Activated T-cell treated with anti-CD3 and anti-CD28 coated beads for 4 hours (primary cell): ENCODE data around the gene CHST8.

ENCODE experiments used
- DNase-seq: peaks from one replicate; pipeline ENCODE4 v3.0.0-alpha.2; 2020

CHST8 gene

DNA sequence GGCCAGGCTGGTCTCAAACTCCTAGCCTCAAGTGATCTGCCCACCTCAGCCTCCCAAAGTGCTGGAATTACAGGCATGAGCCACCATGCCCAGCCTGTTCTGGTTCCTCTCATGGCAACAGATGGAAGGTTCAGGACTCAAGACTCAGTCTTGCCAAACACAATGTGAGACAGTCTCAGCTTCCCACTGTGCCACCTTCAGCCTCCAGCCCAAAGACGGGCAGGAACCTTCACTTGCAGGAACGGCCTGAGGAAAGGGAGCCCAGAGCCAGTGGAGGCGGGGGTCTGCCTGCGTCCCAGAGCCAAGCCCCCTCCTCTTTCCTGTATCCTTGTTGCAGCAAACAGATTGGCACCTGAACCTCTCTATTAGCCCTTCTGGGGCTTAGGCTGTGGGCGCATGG lies 2.9 kb upstream of the CHST8 start:
- no peak for DNase-seq

DNA sequence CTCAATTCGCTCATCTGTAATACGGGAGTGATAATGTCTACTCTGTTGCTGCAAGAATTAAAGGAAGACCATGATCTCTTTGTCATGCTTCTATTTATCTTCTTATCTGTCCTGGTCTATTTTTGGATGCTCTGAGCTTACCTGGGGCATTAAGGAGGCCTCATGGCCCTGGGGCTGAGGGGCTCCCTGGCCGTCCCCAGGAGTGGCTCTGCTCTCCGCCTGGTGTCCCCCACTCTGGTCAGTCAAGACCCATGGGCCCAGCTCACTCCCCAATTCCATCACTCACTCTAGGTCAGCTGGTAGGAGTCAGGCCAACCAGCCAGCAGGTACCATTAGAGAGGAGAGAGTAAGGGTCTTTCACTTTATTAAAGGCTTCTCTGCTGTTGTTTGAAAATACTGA lies 1.1 kb upstream of the CHST8 start:
- DNase-seq, result no peak

DNA sequence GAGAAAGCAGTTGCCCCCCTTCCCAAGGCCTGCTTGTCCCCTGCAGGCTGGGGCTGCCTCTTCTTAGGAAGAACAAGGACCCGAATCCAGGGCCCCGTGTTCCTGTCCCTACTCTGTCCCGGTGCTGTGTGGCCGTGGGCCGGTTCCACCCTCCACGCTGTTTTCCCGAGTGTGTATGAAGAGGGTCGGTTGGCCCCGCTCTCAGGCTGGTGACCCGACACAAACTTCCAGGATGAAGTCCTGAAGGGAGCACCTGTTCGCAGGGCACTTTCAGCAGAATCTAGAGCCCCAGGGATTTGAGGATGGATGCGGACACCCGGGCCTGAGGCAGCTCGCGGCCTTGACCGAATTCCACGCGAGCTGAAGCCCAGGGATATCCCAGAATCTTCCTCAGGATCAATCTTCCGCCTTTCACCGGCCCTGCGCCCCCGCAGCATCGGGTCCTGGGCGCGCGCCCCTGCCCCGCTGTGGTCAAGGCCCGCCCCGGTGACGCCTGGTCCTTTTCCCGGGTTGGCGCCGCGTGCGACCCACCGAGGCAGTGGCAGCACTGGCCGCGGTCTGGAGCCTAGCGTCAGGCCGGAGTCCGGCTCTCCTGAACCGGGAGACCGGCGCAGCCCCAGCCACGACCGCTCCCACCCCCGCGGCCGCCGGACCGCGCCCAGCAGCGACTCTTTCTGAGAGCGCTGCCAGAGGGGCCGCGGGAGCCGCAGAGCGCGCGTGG lies 528 bp upstream of the CHST8 start:
- DNase-seq, result no peak

DNA sequence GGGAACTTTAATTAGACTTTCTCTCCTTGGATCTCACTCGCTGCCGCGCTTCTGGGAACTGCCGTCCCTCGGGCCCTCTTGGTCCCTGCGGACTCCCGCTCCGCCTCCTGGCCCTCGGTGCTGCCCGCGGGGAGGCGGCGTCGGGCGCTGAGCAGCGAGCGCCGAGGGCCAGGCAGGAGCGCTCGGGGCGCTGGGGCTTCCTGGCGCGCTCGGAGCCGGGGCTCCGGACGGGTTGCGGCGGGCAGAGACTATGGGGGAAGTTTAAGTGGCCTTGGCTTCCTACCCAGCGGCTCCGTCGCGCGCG lies 704 bp downstream of the CHST8 start:
- no peak for DNase-seq

DNA sequence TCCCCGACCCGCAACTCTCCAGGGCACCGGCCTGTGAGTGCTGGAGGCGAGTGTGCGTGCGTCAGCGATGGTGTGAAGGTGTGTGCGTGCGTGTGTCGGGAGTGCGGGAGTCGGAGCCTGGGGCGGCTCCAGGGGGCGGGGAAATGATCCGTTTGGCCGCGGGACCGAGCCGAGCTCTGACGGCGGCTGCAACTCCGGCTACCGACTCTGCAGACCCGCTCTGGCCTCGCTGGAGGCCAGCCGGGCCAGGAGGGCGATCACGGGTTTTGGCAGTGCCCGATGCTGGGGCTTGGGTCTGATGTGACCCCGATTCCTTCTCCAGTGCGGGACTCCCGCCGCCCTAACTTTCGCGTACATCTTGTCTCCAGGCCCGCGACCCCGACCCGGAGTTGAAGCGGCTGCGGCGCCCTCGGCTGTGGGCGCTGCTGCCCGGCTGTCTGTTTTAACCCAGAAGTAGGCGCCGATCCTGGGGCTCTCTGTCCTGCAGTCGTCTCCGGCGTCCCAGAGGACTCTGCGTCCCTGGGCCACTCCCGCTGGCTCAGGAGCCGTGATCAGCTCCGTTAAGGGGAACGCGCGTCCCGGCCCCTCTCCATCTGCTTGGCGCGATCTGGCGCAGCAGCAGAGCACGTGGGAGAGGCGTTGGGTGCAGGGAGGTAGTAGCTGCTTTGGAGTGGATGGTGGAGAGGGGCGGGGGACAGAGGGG lies 1.2 kb downstream of the CHST8 start:
- DNase-seq, result no peak

DNA sequence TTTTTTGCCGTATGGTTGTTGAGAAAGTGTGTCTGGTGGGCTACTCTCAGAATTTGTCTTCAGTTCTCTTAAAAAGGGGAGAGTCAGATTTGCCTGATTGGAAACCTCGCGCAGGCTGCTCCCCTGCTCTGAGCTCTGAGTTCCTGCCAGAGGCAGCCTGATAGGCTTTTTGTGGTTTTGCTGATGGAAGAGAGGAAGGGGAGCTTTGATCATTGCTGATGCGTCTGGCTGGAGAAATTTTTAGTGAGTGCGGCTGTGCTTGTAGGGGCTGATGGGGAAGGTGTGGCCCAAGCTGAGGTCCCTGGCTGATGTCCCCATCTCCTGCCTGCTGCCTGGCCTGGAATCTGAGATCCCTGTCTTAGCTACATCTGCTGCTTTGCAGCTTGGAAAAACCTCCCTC lies 2.8 kb downstream of the CHST8 start:
- no peak for DNase-seq

DNA sequence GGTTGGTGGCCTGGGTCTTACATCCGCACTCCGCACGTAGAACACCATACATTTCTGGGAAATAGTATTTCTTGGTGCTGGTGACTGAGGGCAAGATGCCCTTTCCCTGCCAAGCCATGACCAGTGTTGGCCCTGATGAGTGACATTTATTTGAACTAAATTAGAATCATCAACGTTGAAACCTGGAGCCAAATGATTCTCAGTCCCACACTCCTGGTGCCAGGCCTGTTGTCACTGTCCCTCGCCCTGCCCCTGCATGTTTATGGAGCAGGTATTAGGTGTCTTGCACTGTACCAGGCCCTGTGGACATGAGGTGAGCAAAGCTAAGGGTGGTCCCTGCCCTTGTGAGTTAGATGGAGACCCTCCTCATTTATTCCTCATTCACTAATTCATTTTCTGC lies 5.8 kb downstream of the CHST8 start:
- no peak for DNase-seq

DNA sequence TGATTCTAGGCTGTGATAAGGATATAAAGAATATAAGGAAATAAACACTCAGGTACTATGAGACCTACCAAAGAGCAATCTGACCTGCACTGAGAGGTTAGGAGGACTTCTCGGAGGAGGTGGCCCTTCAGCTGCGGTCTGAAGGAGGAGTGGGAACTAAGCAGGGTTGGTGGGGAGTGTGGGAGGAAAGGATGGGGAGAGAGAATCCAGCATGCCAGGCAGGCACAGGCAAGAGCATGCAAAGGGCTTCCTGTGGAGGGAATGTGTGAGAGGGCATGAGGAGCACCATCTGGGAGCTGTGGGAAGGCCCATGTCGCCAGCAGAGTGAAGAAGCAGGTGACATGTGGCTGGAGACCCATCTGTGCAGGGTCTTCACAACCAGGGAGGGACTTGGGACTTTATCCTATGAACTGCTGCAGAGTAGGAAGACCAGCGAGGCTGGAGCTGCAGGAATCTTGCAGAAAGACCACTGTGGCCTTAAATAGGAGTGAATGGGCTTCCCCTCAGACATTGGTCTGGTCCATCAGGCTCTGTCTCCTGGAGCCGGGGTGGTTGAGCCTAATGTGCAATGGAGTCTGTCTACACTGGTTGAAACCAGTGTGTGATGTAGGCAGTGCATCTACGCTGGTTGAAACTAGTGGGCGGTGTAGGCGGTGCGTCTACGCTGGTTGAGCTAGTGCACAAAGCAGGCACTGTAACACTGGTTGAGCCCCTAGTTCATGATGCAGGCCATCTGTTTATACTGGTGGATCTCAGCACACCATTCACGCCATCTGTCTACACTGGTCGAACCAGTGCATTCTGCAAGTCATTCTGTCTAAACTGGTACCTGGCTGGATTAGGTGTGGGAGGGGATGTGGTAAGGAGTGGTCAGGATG lies 6.4 kb downstream of the CHST8 start:
- no peak for DNase-seq

DNA sequence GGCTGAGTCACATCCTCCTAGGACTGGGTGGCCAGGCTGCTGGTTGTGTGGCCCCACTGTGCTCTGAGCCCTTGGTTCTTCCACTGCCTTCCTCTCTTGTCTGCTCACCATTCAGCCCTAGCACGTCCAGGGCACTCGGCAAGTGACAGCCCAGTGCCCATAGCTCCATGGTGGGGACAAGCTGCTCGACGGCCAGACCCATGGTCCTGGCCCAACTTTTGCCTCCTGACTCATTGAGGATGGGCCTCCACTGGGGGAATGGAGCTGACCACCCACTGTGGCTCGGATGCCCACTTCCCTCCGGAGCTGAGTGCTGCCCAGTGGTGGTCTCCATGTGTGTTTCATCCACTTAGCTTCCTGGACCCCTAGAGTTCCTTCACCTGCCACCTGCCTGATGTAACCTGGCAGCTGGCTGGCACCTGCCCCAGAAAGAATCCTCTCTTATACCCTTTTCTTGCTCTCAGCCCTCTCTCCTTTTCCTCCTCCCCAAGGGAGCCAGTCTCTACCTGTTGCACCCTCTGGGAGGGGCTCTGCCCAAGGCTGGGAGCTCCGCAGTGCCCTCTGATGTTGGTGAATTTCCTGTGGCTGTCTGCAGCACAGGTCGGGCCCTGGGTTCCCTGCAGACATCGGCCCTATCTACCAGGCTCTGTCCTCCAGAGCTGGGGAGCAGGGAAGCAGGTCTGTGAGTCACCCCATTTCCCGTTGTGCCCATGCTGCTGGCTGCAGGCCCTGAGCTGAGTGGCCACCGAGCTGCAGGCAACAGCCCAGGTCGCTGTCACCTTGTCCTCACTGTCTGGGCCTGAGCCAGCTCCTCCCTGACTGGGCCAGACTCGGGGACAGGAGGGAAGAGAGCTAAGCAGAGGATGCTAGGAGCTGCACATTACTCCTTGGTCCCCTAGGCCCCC lies 7.4 kb downstream of the CHST8 start:
- no peak for DNase-seq

DNA sequence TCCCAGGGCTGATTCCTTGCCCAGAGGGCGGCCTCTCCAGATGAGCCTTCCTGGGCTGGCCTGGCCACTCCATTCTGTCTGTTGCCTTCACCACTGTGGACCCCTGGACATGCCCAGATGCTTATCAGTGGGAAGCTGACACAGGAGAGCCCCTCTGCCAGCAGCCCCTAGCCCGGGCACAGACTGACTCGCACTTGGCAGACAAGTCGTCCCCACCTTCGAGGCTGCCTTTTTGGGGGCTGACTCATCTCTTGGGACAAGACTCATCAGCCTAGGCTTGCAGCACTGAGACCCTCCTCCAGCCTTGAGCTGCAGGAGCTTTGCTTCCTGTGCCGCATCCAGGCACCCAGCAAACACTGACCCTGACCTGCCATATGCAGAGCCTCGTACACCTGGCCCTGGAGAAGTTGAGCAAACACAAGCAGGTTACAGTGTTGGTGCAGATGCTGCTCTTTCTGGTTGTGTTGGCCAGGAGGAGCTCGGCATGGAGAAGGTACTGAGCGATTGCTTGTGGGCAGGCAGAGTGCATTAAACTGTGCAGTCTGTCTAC lies 8.1 kb downstream of the CHST8 start:
- DNase-seq, result no peak

DNA sequence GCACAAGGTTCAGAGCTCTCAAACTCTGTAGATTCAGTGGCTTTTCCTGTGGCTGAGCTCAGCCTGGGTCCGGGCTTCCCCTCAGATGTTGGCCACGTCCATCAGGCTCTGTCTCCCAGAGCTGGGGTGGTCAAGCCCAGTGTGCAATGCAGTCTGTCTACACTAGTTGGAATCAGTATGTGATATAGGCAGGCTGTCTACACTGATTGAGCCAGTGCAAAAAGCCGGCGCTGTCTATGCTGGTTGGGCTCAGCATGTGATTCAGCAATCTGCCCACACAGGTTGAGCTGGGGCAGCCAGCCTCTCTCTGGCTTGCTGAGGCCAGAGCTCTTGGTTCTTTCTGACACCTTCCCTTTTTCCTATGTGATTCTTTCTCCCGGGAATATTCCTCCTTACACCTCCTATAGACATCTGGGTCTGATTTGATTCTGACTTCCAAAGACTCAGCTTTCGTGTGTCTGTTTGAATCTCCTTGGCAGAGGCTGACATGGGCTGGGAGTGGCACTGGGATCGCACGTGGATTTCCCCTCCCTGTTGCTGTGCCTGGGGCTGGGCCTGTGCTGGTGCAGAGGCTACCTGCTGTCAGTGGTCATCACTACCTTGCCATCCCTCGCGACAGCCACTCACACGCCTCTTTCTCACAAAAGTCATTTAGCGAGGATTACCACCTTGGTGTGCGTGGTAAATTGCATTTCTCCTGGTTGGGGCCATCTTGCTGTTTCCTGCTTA lies 9.3 kb downstream of the CHST8 start:
- no peak for DNase-seq

DNA sequence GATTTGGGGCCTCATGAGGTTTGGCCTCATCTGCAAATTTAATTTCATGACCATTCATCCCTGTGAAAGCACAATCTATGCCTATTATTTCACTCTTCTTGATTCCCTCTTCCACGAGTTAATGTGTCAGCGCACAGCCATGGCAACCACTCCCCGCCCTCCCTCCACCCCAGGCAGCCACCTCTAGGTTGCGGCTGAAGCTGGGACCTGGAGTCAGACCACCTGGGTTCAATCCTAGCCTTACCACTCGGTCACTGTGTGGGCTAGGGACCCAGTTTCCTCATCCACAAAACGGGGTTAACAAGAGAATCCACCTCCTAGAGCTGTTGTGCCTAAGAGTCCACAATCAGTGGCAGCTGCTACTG lies 9.8 kb downstream of the CHST8 start:
- no peak for DNase-seq

DNA sequence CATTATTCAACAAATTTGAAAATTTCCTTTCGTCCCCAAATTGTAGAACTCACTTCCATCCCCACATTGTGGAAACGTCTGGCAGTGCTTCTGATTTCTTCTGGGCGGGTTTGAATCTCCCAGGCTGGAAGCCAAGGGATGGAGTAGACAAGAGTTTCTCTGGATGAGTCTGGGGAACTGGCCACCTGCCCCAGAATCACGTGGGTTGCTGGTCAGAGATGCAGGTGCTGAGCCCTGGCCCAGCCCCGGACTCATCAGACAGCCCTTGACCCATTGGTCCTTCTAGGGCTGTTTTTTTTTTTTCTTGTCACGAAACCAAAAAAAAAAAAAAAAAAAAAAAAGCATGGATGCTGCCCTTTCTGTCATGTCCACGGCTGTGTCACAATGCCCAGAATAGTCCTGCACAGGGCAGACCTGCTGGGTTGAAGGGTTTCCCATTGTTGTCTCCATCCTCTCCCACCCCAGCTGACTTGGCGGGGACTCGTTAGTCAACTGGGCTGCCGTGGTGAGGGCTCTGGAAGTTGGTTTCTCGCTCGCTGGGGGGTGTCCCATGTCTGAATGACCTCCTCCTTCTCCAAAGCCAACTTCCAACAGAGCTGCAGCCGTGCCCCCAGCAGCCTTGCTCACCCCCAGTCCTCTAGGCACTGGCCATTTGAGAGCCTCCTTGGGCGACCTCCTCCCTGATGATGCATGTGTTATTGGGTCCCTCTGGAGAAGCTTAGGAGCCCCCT lies 12.8 kb downstream of the CHST8 start:
- DNase-seq, result no peak

DNA sequence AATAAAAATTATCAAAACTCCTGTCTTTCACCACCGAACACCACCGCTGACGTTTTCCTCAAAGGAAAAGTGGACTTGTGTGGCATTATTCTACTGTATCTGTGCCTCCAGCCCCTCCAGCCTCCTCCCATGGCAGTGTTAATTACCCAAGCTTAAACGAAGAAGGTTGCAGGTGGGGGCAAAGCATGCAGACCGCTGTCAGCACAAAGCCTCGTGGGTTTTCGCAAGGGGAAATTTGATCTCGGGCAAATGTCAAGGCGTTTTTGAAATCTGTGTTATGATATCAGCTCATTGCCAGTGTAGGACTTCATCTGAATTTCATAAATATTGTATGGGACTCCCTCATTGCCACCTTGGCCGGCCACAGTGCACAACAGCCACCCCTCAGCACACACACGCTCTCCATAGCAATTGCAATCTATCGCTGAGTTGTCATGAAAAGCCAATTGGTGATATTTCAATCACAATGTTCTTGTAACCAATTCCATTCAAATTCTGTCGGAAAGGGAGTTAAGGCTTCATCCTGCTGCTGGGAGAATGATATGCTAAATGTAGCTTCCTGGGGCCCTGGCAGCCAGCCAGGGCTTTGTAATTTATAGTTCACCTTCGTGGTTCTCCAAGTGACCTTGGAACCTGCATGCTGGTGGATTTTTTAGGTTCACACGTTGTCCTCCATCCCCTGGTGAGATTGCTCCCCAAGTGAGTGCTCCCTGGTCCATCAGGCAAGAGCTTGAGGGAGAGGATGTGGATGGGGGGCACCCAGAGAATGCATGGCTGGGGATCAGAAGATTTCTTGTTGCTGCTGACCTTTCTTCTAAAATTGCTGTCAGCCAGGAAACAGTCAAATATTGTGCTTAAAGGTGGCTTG lies 16.6 kb downstream of the CHST8 start:
- no peak for DNase-seq

DNA sequence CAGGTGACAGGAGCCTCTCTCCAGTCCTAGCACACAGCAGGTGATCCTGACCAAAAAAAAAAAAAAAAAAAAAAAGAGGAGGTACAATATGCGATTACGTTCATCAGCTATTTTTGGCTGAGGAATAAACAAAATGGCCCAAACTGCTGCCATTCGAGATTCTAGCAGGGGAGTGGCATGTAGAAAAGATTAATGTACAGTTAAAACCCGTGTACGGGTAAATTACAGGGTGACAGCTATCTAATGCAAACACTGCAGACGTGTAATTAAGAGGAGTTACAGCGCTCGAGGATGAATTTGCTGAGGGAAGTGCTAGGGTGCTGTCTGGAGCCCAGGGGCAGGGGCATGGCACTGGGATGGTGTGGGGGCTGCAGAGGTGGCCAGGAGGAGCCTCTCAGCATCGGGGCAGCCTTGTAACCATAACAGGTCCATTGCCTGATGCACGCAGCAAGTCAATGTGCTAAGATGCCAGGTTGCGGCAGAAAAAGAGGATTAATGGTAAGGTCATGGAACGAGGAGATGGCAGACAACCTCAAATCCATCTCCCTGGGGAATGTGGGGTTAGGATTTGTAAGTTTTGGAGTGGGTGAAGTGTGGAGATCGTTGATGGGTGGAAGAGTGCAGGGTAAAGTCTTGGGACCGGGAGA lies 17.4 kb downstream of the CHST8 start:
- no peak for DNase-seq

DNA sequence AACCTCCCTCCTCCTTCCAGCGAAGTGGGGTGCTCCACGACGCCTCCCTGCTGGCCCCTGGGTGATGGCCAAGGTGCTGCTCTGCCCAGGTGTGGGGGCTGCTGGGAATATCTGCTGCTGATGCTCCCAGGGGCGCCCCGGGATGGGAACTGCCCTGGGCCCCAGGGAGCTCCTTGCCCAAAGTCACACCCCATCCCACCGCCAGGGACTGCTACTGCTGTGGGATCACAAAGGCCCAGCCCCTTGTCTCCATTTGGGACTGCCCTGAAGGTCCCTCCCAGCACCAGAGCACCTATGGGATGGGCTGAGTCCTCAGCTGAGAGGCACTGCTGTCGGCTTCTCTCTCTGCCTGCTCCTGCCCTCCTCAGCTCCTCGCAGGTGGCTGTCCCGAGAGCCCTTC lies 19.0 kb downstream of the CHST8 start:
- DNase-seq, result no peak

DNA sequence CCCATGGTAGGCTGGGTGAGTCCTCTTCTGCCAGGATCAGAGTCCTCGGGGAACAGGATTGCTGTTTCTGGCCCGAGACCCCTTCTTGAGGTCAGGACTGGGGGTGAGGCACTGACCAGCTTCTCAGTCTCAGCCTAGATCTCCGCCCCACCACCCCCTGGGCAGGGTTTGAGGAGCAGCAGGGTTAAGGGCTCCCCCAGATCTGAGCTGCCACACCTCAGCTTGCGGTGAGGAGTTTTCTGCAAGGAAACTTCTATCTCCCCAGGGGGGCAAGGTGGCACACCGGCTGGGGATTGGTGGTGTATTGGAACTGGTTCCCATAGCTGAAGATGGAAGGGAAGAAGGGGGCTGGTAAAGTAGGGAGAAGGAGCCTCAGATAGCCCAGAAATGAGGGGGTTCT lies 19.5 kb downstream of the CHST8 start:
- no peak for DNase-seq

DNA sequence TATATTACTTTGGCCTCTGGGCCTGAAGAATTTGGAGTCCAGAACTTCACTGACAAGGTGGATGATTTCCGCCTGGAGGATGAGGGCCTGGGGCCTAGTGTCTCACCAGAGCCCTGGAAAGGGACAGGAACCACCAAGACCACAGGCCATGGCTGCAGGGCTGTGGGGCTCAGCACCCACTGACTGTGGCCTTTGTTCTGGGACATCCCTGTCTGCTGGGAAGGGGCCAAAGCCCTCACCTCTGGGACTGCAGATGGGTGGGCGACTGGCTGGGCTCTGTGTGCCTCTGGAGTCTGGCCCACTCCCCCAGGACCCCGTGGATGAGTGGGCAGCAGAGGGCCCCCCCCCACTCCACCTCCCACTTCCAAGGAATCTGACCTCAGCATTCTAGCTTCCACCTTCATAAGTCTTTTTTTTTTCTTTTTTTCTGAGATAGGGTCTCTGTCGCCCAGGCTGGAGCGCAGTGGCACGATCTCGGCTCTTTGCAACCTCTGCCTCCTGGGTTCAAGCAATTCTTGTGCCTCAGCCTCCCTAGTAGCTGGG lies 20.3 kb downstream of the CHST8 start:
- no peak for DNase-seq

DNA sequence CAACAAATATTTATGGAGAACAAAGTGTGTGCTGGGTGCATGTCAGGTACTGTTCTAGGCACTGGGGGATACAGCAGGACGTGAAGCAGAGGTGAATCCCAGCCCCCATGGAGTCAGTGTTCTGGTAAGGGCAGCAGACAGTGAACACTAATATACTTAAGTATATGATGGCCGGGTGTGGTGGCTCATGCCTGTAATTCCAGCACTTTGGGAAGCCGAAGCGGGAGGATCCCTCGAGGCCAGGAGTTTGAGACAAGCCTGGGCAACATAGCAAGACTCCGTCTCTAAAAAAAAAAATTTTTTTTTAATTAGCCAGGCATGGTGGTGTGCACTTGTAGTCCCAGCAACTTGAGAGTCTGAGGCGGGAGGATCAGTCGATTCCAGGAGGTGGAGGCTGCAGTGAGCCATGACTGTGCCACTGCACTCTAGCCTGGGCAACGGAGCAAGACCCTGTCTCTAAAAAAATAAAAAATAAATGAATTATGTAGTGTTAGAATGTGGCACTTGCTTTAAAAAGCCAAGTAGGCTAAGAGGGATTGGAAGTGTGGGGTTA lies 22.6 kb downstream of the CHST8 start:
- DNase-seq, result no peak
